Right kidney (tissue), 1 donor: ENCODE results near the gene AP1S2.

Experiments used
- DNase-seq: peaks from one replicate; pipeline ENCODE4 v3.0.0-alpha.2; 2016

The AP1S2 gene

DNA sequence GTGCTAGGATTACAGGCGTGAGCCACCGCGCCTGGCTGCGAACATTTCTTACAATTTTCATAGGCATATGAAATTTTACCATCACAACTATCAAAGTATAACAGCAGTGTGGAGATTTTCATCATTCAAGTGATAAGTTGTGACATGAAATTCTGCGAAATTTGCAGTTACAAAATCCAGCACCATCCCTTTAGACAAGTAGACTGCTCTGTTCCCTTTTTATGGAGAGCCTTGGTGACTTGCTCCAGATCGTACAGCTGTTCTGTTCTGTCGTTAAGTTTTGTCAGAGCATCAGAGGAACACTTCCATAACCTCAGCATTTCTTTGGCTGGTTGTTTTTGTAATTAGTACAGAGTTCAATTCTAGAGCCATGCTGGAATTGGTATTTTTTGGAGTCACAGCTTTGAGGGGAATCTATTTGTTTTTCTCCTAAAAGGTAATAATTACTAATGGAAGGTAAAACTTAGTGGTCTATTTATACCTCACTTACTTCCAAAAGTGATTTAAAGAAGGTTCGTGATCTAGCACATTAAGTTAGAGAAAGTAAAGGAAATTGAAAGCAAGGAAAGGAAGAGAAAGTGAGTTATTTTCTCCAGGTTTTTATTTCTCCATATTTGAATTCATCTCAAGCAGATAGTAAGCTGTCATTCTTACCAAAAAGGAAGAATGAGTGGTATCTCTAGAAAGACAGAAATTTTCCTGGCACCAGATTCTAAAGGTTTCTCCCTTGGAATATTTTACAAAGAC lies 42.2 kb downstream of the AP1S2 start:
- no peak for DNase-seq

DNA sequence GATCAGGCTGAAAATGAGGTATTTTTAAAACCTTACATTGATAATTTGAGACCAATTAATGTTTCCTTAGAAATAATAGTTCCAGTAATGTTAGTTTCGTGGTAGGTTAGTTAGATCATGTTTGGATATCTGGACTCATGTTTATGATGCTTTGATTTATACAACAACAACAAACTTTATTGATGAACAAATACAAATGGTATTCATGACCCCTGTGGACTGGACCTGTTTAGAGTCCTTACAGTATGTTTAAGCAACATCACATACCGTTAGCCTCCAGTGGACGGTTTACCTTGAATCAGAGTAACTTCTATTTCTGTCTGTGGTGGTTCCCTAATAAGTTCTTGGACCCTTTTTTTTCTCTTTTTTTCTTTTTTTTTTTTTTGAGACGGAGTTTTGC lies 46.4 kb downstream of the AP1S2 start:
- DNase-seq: no peak

DNA sequence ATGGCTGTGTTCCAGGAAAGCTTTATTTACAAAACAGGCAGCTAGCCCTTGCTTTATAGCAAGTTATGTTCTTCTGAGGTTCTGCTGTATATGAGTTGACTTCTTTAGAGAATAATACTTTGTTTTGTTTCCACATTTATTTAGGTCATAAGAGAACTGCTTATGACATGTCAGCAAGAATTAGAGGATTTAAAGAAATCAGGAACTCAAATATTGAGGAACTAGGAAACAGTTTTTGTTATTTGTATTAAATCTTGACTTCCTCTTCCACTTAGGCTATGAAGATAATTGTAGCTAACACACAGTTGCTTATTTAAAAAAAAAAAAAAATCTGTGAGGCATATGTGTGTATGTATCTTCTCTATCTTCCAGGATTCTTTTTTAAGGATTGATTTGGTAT lies 50.0 kb downstream of the AP1S2 start:
- DNase-seq: no peak

DNA sequence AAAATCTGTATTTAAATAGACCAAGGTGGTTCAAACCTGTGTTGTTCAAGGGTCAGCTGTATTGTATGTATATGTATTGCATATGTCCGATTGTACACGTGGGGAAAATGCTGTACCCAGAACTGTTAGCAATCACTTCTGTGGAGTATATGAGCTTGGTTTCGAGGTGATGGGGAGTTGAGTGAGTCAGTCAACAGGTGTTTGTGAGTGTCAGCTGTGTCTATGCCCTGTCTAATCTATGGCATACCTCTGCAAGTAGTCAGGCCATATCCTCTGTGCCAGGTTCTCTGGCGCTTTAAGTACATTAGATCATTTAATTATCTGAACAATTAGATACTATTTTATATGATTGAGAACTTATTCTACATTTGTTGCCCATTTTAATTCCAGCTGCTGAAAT lies 56.9 kb downstream of the AP1S2 start:
- no peak for DNase-seq

DNA sequence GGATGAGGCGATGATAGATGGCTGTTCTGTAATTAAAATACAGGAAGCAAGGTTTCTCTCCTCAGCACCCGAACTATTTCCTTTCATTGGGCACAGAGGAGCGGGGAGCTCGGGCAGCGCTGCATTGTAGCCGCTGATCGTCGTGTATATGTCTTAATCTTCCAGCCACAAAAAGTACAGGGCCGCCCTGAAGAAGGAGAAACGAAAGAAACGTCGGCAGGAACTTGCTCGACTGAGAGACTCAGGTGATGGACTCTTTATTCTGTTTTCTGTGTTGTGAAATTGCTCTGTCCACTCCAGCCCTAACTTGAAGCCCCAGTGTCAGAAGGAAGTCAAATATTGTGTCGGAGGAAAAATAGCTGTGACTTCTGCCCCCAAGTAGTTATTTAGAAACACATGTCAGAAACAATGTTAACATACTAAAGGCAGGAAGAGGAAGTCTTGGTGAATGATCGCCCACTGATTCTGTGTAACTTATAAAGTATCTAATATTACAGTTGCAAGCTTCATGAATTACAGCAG lies 63.8 kb downstream of the AP1S2 start:
- DNase-seq: no peak

DNA sequence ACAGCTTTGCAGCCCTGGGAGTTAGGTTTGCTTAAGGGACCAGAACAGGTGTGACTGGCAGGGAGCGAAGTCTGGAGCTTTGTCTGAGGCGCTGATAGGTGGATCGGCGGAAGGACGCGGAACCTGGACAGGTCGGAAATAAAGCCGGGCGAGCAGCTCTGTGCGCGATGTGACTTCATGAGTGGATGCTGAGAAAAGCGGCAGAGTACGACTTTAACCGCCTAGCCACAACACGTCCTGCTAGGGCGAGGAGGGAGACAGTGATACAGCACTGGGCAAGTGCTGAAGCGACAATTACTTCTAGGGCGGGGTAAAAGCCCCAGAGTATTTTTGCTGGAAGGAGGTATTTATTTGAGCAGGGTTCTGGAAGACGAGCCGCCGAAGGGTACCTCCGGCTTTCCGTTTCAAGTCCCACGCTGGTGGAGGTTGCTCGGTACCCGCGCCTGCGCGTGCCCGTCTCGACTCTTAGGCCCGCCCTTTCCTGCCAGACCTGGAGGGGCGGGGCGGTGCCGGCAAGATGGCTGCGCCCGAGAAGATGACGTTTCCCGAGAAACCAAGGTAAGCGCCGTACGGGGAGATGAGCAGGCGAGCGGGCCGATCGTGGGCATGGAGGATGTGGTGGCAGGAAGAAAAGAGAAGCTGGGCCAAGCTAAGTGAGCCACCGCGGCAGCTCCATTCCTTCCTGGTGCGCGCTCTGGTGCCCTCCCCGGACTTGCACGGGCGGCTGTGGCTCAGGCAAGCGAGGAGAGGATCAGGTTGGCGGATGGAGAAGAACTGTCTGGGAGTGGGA lies 64.4 kb downstream of the AP1S2 start, which contains the start of gene ZRSR2:
Gene ZRSR2, plus strand, starts transcription at position 506 of the 790 bp plus-strand sequence. Its CDS starts 12 bp downstream, at position 518.
- DNase-seq: peak; percentile 83

DNA sequence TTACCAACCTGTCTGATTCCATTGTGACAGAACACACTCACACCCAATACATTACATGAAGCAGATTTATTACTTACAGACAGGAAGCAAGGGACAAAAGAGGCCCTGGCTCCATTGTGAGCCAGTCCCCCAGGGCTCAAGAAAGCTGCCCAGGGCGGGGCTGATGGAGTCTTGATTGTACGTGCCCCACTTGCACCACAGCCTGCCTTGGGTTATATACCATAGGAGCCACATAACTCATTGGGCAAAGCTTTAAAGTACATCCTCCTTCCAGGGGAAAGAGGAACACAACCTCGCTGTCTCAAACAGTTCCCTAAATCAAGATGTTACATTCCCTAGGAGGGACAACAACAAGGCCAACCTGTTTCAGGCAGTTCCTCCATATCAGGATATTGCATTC lies 67.7 kb downstream of the AP1S2 start:
- DNase-seq: no peak

DNA sequence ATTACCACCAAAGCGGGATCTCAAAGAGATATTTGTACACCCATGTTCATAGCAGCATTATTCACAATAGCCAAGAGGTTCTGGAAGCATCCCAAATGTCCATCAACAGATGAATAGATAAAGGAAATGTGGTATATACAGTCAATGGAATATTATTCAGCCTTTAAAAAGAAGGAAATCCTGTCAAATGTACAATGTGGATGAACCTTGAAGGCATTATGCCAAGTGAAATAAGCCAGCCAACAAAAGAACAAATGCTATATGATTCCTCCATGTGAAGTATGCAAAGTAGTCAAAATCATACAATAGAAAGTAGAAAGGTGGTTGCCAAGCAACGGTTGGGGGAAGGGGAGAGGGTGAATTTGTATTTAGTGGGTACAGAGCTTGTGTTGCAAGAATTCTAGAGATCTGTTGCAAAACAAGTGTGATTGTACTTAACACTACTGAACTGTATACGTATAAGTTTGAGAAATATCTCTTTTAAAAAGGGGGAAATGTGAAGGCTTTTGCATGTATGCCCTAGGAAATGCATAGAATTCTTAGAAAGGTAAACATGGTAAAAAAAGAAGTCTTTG lies 69.3 kb downstream of the AP1S2 start:
- no peak for DNase-seq

DNA sequence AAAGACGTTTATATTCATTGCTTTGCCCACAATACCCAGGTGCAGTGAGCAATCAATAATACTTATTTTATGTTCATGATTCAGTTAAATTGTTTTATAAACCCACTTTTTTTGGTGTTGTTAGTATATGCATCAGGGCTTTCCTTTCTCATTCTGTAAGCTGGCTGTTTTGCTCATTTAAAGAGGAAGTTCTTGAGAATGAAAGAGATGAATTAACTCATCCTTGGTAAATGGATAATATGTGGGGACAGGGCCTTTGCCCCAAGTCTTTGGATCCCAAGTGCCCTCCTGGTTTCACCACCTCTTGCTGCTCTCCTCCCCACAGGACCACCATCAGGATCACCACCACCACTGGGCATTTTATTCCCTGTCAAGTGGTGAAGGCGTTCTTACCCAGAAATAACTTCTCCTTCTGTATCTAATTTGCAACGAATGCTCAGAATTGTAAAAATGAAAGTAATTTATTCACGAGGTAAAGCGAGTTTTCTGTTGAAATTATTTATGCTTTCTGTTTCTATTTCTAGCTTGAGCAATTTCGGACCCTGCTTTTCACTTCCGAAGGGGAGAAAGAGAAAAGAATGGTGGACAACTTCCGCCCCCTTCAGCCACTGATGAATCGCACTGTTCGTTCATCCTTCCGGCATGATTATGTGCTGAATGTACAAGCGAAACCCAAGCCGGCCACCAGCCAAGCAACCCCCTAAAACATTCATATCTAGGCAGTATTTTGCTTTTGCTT lies 72.5 kb downstream of the AP1S2 start:
- no peak for DNase-seq
